HCT116 (cell line): ENCODE data around the gene FGF22. TPM values are rescaled to one million over a fixed set of nuclear protein-coding genes. Genes with fewer than 3 reads are reported as not detected.
A peak's percentile ranks its signal among the peaks of the same experiment; 100 is the strongest.

Experiments
- ATAC-seq: fragments of 200-7000 bp; cut with Tn5 transposase; 2 replicates; pipeline ENCODE4 v1.9.1; 2020; ENCODE audit warnings: mild to moderate bottlenecking, moderate library complexity
- BruUV-seq: library from RNA; stranded (reverse); fragments of 400-500 nt; replicated peaks from 2 replicates; lab custom pipeline; 2021; lab: Mats Ljungman, UMichigan
- CTCF ChIA-PET: fragments of 300-600 bp; sonication (Branson Sonifier 250); formaldehyde crosslinking; loops from one replicate; lab custom pipeline; 2021; ENCODE audit warnings: antibody characterized with exemption; lab: Charles Lee
- POLR2A ChIA-PET: fragments of 300-600, 350-600 bp; sonication (Branson Sonifier 250); formaldehyde crosslinking; loops from one replicate; lab custom pipeline; 2021; ENCODE audit warnings: antibody characterized with exemption; lab: Charles Lee
- RAD21 ChIA-PET, 2 experiments: fragments of 300-600 bp; sonication (Branson Sonifier 250); formaldehyde crosslinking; loops; one replicate each; lab custom pipeline; 2023; ENCODE audit warnings: low total read pairs in 2 of 2; ENCODE audit not compliant: uncharacterized antibody in 2 of 2, unreplicated experiment in 2 of 2, low non-redundant PET in 1 of 2; lab: Charles Lee
- DNase-seq: peaks from one replicate; pipeline ENCODE4 v3.0.0-alpha.2; 2010; ENCODE audit warnings: low read depth, low spot score
- H2AFZ ChIP-seq: fragments of 200-600 bp; shearing (Covaris generic), sonication (generic); 2 replicates; pipeline ENCODE4 v1.6.1; 2017; ENCODE audit warnings: low read depth, mixed run types, mixed read lengths, antibody characterized with exemption, low read length; ENCODE audit not compliant: poor library complexity, severe bottlenecking
- H3K27ac ChIP-seq: 2 replicates; pipeline ENCODE4 v1.5.1; 2012; ENCODE audit warnings: low read depth, low read length
- H3K27me3 ChIP-seq: fragments of 200-600 bp; sonication (generic); 2 replicates; pipeline ENCODE4 v1.6.1; 2016; ENCODE audit warnings: mixed run types, low read length, mixed read lengths; ENCODE audit not compliant: insufficient read depth
- H3K36me3 ChIP-seq, 2 experiments: fragments of 200-500 bp in 1 of 2; fragments of 200-600 bp in 1 of 2; sonication (Bioruptor generic) in 1 of 2; sonication (generic) in 1 of 2; 2 replicates each; pipeline versions ENCODE4 v1.5.1 to v1.6.1; 2014 to 2016; ENCODE audit warnings: low read length in 2 of 2, inconsistent platforms in 1 of 2, mixed read lengths in 1 of 2, mixed run types in 1 of 2; ENCODE audit not compliant: insufficient read depth in 2 of 2, control insufficient read depth in 1 of 2
- H3K4me1 ChIP-seq, 2 experiments: fragments of 200-600 bp in 1 of 2; sonication (generic) in 1 of 2; 2 replicates each; pipeline versions ENCODE4 v1.5.1 to v1.6.1; 2012 to 2017; ENCODE audit warnings: low read length in 2 of 2, inconsistent platforms in 1 of 2, mild to moderate bottlenecking in 1 of 2, mixed read lengths in 1 of 2, mixed run types in 1 of 2, moderate library complexity in 1 of 2; ENCODE audit not compliant: insufficient read depth in 2 of 2, control insufficient read depth in 1 of 2
- H3K4me2 ChIP-seq: fragments of 200-600 bp; sonication (generic); 2 replicates; pipeline ENCODE4 v1.6.1; 2017; ENCODE audit warnings: mixed run types, low read length, mixed read lengths
- H3K4me3 ChIP-seq, 2 experiments: fragments of 200-600 bp in 1 of 2; sonication (generic) in 1 of 2; replicated peaks in 1 of 2; 2 replicates each; pipeline ENCODE4 v1.5.1; 2011 to 2016; ENCODE audit warnings: low read length in 2 of 2, control low read depth in 1 of 2, low read depth in 1 of 2, mild to moderate bottlenecking in 1 of 2, mixed read lengths in 1 of 2, mixed run types in 1 of 2
- H3K79me2 ChIP-seq: fragments of 200-600 bp; sonication (generic); 2 replicates; pipeline ENCODE4 v1.6.1; 2017; ENCODE audit warnings: mild to moderate bottlenecking, mixed run types, low read length, moderate library complexity, mixed read lengths; ENCODE audit not compliant: insufficient read depth
- H3K9ac ChIP-seq: fragments of 200-600 bp; sonication (generic); 2 replicates; pipeline ENCODE4 v1.6.1; 2016; ENCODE audit warnings: low read length, mixed read lengths
- H3K9me2 ChIP-seq: fragments of 200-600 bp; sonication (generic), shearing (Covaris generic); 2 replicates; pipeline ENCODE4 v1.6.1; 2017; ENCODE audit warnings: mixed run types, mild to moderate bottlenecking, moderate library complexity; ENCODE audit not compliant: insufficient read depth
- H3K9me3 ChIP-seq, 2 experiments: fragments of 200-500 bp in 1 of 2; fragments of 200-600 bp in 1 of 2; sonication (Bioruptor generic) in 1 of 2; sonication (generic) in 1 of 2; 2 replicates each; pipeline ENCODE4 v1.6.1; 2014 to 2017; ENCODE audit warnings: low read length in 2 of 2, mixed read lengths in 2 of 2, inconsistent platforms in 1 of 2, low read depth in 1 of 2, mild to moderate bottlenecking in 1 of 2, mixed run types in 1 of 2, moderate library complexity in 1 of 2; ENCODE audit not compliant: control insufficient read depth in 1 of 2, insufficient read depth in 1 of 2
- H4K20me1 ChIP-seq: fragments of 200-600 bp; sonication (generic), shearing (Covaris generic); 2 replicates; pipeline ENCODE4 v1.6.1; 2017; ENCODE audit warnings: mixed run types, mild to moderate bottlenecking, moderate library complexity; ENCODE audit not compliant: insufficient read depth
- CBX3 ChIP-seq: IDR thresholded peaks from 2 replicates; pipeline ENCODE4 v1.6.1; 2012; ENCODE audit warnings: low read depth
- CEBPB ChIP-seq: IDR thresholded peaks from 2 replicates; pipeline ENCODE4 v1.6.1; 2012; ENCODE audit warnings: low read depth
- EGR1 ChIP-seq: IDR thresholded peaks from 2 replicates; pipeline ENCODE4 v1.6.1; 2012; ENCODE audit warnings: low read depth
- ELF1 ChIP-seq: IDR thresholded peaks from 2 replicates; pipeline ENCODE4 v1.6.1; 2012; ENCODE audit warnings: low read depth, borderline replicate concordance
- RAD21 ChIP-seq: IDR thresholded peaks from 2 replicates; pipeline ENCODE4 v1.6.1; 2012; ENCODE audit warnings: low read depth, mild to moderate bottlenecking
- SP1 ChIP-seq: IDR thresholded peaks from 2 replicates; pipeline ENCODE4 v1.6.1; 2012; ENCODE audit warnings: low read depth
- SRF ChIP-seq: IDR thresholded peaks from 2 replicates; pipeline ENCODE4 v1.6.1; 2012; ENCODE audit warnings: low read depth
- ZFX ChIP-seq: fragments of 450-650 bp; IDR thresholded peaks from 2 replicates; pipeline ENCODE4 v1.6.1; 2017
- ZNF274 ChIP-seq: fragments of 200-500 bp; sonication (Bioruptor generic); IDR thresholded peaks from 2 replicates; pipeline ENCODE4 v1.6.1; 2014; ENCODE audit warnings: mild to moderate bottlenecking, low read depth, low read length, inconsistent platforms
- intact Hi-C: fragments of 100-400 bp; cut with micrococcal nuclease; formaldehyde crosslinking; loops from 2 replicates; pipeline ENCODE4 v1.10.0; 2022
- total RNA-seq: library from RNA; stranded (reverse); gene quantifications from one replicate; pipeline ENCODE4 v1.2.1, GENCODE V29; 2021; ENCODE audit not compliant: unreplicated experiment
- TF ChIP-seq, protein P1 (sequence below), 3 experiments: fragments of 200-600 bp in 1 of 3; sonication (generic) in 1 of 3; IDR thresholded peaks in 2 of 3; conservative IDR thresholded peaks in 1 of 3; 2 replicates each; pipeline ENCODE4 v1.5.1; 2012 to 2017; ENCODE audit warnings: low read depth in 2 of 3, low read length in 2 of 3, antibody characterized with exemption in 1 of 3, borderline replicate concordance in 1 of 3, control low read depth in 1 of 3, mild to moderate bottlenecking in 1 of 3, mixed read lengths in 1 of 3, mixed run types in 1 of 3, moderate library complexity in 1 of 3; ENCODE audit not compliant: insufficient read depth in 1 of 3
- TF ChIP-seq, protein P2 (sequence below): IDR thresholded peaks from 2 replicates; pipeline ENCODE4 v1.6.1; 2012; ENCODE audit warnings: low read depth
- TF ChIP-seq, protein P3 (sequence below): IDR thresholded peaks from 2 replicates; pipeline ENCODE4 v1.6.1; 2012

The FGF22 gene
- total RNA-seq, 1 experiment from 2014 or later: 1.5 TPM

DNA sequence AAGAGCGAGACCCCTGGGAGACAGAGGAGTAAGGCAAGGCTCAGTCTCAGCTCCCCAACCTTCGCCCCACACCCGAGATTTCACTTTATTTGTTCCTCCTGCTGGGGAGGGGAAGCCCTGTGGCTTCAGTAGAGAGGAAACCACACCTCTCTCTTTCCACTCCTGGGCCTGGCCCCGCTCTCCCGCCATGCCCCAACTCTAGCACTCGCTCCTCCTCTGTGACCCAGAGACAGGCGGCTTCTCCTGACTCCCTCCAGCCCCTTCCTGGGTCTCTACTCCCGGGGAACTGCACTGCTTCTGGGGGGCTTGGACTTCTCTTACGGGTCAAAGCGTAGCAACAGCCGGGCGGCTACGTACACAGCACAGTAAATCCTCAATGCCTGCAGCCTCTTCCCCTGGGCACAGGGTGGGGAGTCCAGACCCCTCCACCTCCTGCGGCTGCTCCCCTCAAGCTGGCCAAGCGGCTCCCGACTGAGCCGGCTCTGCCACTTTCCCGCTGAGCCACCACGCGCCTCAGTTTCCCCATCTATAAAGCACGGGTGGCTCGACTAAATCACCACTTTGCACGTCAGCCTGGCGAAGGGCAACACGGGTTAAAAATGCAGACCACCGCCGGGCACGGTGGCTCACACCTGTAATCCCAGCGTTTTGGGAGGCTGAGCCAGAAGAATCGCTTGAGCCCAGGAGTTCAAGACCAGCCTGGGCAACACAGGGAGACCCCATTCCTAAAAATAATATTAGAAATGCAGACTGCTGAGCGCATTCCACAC, 21.9 kb downstream of the FGF22 start:
- H3K4me1 ChIP-seq: peaks cover 18 to 35% of the 10 kb centered on the region in 2 experiments
- no peaks in the 10 kb centered on the region for H3K9me3 ChIP-seq
- RAD21 ChIA-PET: no interaction called here
- BruUV-seq: TSS peak; percentile 67
- ATAC-seq: no peak
- POLR2A ChIA-PET: no interaction called here
- H3K36me3 ChIP-seq: peaks cover 3 to 21% of the 10 kb centered on the region in 2 experiments; a peak in 2 of 4 replicates
- intact Hi-C loops: loop anchor here (2.0 kb wide), 1 partner anchor 135 kb away; the partner anchor contains the start of gene PTBP1
- peak overlapping the region; percentile 99 for H3K27ac ChIP-seq
- CTCF ChIA-PET: no interaction called here
- peaks cover 63% of the 10 kb centered on the region for H3K79me2 ChIP-seq
- H3K4me2 ChIP-seq: peak overlapping the region; percentile 99
- H3K4me3 ChIP-seq: peak overlapping the region; percentile 64 to 96
- H3K27me3 ChIP-seq: no peaks in the 10 kb centered on the region
- H4K20me1 ChIP-seq: peaks cover 5% of the 10 kb centered on the region; the same call in 1 of the 2 replicates
- DNase-seq: no peak
- no peak overlapping the region for H2AFZ ChIP-seq
- no peaks in the 10 kb centered on the region for H3K9me2 ChIP-seq
- peak overlapping the region; percentile 98 for H3K9ac ChIP-seq
- TF ChIP-seq, protein P1, sequence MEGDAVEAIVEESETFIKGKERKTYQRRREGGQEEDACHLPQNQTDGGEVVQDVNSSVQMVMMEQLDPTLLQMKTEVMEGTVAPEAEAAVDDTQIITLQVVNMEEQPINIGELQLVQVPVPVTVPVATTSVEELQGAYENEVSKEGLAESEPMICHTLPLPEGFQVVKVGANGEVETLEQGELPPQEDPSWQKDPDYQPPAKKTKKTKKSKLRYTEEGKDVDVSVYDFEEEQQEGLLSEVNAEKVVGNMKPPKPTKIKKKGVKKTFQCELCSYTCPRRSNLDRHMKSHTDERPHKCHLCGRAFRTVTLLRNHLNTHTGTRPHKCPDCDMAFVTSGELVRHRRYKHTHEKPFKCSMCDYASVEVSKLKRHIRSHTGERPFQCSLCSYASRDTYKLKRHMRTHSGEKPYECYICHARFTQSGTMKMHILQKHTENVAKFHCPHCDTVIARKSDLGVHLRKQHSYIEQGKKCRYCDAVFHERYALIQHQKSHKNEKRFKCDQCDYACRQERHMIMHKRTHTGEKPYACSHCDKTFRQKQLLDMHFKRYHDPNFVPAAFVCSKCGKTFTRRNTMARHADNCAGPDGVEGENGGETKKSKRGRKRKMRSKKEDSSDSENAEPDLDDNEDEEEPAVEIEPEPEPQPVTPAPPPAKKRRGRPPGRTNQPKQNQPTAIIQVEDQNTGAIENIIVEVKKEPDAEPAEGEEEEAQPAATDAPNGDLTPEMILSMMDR (IDR thresholded peaks at IDR 0.05 in 2 of 3, conservative IDR thresholded peaks at IDR 0.05 in 1 of 3; ENCODE audit: borderline replicate concordance in 1 of 3, insufficient read depth in 1 of 3, low read depth in 2 of 3, low read length in 2 of 3): no peak
- TF ChIP-seq ELF1 (no peak), EGR1 (no peak), CBX3 (no peak), SRF (no peak), SP1 (no peak), RAD21 (no peak), ZFX (no peak), CEBPB (no peak), ZNF274 (no peak)
- TF ChIP-seq, protein P2, sequence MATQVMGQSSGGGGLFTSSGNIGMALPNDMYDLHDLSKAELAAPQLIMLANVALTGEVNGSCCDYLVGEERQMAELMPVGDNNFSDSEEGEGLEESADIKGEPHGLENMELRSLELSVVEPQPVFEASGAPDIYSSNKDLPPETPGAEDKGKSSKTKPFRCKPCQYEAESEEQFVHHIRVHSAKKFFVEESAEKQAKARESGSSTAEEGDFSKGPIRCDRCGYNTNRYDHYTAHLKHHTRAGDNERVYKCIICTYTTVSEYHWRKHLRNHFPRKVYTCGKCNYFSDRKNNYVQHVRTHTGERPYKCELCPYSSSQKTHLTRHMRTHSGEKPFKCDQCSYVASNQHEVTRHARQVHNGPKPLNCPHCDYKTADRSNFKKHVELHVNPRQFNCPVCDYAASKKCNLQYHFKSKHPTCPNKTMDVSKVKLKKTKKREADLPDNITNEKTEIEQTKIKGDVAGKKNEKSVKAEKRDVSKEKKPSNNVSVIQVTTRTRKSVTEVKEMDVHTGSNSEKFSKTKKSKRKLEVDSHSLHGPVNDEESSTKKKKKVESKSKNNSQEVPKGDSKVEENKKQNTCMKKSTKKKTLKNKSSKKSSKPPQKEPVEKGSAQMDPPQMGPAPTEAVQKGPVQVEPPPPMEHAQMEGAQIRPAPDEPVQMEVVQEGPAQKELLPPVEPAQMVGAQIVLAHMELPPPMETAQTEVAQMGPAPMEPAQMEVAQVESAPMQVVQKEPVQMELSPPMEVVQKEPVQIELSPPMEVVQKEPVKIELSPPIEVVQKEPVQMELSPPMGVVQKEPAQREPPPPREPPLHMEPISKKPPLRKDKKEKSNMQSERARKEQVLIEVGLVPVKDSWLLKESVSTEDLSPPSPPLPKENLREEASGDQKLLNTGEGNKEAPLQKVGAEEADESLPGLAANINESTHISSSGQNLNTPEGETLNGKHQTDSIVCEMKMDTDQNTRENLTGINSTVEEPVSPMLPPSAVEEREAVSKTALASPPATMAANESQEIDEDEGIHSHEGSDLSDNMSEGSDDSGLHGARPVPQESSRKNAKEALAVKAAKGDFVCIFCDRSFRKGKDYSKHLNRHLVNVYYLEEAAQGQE: no peak
- TF ChIP-seq, protein P3, sequence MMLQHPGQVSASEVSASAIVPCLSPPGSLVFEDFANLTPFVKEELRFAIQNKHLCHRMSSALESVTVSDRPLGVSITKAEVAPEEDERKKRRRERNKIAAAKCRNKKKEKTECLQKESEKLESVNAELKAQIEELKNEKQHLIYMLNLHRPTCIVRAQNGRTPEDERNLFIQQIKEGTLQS: no peak
